Hindlimb muscle (tissue), 1 donor: ENCODE data around the gene GC. TPM values are rescaled to one million over a fixed set of nuclear protein-coding genes. Genes with fewer than 3 reads are reported as not detected.
"Not testable (repeated sequence)": the region's sequence is repeated elsewhere in the genome, so short reads cannot be mapped to it uniquely, and the experiment has no call there.

Experiments used
- DNase-seq: peaks from one replicate; pipeline ENCODE4 v3.0.0-alpha.2; 2013
- polyA plus RNA-seq: library from polyadenylated mRNA; unstranded; fragments of 120-200 nt; gene quantifications from one replicate; pipeline ENCODE4 v1.2.1, GENCODE V29; 2013; ENCODE audit not compliant: insufficient read length

GC gene, protein sequence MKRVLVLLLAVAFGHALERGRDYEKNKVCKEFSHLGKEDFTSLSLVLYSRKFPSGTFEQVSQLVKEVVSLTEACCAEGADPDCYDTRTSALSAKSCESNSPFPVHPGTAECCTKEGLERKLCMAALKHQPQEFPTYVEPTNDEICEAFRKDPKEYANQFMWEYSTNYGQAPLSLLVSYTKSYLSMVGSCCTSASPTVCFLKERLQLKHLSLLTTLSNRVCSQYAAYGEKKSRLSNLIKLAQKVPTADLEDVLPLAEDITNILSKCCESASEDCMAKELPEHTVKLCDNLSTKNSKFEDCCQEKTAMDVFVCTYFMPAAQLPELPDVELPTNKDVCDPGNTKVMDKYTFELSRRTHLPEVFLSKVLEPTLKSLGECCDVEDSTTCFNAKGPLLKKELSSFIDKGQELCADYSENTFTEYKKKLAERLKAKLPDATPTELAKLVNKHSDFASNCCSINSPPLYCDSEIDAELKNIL
- not detected for polyA plus RNA-seq

GRCh38 chr4:71783972-71784371 is at the start of gene GC:
Gene GC (minus strand): TSS chr4:71784079. CDS start chr4:71784018, 61 bp downstream.
- DNase-seq = no peak

DNA sequence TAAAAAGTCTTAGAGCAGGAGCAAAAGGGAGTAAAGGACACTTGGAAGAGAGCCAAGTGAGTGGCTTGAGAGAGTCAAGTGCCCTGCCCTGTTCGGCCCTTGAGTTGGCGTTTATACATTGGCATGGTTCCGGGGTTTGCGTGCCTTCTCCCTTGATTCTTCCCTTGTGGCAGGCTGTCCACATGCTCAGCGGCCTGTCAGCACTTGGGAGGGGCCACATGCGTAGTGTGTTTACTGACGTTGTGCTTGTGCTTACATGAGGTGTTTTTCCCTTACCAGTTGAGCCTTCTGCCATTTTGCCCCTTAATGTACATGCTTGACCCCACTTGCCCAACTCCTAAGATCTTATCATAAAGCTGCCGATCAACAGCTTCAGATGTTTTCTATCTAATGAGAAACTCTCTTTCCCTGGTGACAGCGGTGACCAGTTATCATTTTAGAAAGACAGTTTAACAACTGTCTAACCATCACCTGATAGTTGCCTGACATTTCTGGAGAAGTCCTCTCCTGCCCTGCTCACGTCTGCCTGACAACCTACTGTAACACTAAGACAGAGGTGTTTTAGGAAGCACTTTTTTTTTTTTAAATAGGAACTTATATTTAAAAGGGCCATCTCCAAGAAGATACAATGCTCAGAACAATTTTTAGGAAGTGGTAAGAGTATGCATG is 49.5 kb upstream of the GC start:
- no peak for DNase-seq

DNA sequence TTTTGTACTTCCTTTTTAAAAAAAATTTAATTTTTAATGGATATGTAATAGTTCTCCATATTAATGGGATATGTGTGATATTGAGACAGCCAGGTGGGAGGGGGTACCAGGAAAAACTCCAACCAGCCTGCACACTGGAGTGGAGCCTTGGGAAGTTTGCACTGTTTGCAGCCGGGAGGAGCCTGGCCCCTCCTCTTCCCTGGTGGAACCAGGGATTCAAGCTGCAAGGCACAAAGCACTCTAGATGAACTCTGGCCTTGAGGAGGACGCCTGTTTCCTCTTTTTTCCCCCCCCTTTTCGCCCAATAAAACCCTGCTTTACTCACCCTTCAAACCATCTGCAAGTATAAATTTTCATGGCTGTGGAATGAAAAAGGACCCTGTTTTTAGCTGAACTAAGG is 48.2 kb upstream of the GC start:
- no peak for DNase-seq

DNA sequence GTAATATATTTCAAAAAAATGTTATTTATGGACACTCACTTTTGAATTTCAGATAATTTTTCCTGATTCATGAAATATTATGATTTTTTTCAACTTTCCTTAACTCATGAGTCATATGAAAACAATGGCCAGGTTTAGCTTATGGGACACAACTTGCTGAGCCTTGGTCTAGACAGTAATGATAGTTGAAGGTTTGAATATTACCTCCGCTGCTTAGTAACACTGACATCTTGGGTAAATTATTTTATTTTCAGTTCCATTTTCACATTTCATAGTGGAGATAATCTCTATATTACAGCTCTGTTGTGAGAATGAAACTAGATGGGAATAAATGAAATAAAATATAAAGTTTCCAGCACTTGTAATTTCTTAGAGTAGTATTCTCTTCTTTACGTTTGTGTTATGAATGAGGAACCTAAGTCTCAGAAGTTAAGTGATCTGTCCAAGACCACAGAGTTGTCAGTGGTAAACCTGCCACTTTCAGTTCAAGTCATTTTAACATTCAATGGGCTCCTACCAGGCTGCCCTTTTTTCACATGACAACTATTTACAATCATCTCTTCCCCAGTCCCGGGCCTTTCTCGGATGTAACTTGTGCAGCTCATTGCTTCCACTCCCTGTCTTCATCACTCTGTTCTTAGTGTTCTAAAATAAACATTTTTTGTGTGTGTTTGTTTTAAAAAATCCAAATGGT is 46.8 kb upstream of the GC start:
- DNase-seq = no peak

- no peak for DNase-seq
Observed at GRCh38 chr4:71828470-71828869, 44.6 kb upstream of the GC start.

DNA sequence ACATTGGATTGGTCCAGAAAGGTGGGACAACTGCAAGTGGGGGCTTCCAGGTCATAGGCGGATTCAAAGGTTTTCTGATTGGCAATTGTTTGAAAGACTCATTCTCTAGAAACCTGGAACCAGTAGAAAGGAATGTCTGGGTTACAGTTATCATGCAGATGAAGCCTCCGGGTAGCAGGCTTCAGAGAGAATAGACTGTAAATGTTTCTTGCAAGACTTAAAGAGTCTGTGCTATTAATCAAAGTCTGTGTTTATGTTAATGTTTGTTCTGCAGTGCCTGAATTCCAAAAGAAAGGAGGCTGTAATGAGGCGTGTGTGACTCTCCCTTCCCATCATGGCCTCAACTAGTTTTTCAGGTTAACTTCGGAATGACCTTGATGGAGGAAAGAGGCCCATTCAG is 43.9 kb upstream of the GC start:
- no peak for DNase-seq

DNA sequence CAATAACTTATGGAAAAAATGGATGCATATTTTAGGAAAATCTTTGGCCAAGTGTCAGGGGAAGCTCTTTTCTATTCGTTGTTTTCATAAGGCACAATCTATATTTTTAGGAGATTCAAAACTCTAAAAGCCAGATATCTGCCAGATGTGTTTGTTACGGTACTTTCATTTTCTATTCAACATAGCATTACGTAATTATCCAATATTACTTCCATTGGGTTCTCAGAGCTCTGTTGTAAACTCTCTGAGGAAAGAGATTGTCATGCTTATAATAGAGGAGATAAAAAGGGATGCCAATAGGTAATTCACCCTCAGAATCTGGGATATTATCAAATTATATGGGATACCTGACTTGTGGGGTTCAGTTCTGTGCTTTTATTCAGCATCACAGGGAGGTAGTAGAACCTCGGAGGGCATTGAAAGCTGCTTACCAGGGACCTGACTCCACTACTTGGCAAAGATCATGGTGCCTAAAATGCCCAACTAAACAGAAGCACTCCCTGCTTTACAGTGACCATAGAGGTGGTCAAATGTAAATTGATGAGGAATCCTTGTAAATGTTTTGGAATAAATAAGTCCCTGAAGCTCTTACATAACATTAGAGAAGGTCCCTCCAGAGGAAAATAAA is 32.9 kb upstream of the GC start:
- DNase-seq = peak; percentile 2

- no peak for DNase-seq
Observed at GRCh38 chr4:71814433-71814832, 30.6 kb upstream of the GC start.

GRCh38 chr4:71809805-71810204 is 25.9 kb upstream of the GC start:
- DNase-seq = not testable (repeated sequence)

GRCh38 chr4:71807469-71807868 is 23.6 kb upstream of the GC start:
- no peak for DNase-seq

DNA sequence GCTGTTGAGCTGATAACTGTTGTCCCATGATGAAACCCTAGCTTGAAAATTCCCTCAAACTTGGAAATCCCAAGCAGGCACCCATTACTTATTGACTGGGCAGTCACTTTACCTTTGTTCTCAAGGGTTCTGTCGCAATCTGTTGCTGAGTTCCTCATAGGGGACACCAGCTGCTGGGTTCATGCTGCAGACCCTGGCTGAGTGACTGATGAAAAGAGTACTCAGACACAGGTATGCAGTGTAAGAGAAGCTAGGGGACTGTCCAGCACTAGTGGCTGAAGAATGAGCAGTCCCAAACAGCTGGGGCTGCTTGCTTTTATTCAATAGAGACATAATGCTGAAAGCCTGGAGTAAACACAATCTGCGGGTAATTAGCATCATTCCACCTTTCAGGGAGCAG is 21.4 kb upstream of the GC start:
- not testable (repeated sequence) for DNase-seq

- DNase-seq = not testable (repeated sequence)
Observed at GRCh38 chr4:71804017-71804697, 20.3 kb upstream of the GC start.

- no peak for DNase-seq
Observed at GRCh38 chr4:71785959-71786358, 2.1 kb upstream of the GC start.

DNA sequence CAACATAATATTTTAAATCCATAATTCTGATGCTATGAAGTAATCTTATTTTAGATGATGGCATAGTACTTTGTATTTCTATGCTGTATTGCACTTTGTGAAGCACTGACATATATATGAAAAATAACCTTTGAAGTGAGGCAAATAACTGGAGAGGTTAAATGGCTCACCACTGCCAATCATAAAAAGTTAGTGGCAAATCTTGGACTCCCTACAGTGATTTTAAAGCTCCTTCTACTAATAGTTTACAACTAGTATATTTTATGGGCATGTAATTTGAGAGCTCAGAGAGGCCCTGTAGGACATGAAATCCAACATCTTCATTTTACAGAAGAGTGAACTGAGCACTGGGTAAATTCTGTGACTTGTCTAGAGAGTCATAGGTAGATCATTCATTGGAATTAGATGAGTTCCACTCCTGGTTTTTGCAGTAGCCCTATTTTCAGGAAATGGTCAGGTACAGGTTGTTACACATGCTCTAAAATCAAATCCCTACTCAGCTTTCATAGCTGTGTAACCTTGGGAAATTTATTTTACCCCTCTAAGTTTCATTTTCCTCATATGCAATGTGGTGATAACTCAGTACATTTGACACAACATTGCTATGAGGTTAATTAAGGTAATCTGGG is 804 bp upstream of the GC start:
- DNase-seq = no peak

DNA sequence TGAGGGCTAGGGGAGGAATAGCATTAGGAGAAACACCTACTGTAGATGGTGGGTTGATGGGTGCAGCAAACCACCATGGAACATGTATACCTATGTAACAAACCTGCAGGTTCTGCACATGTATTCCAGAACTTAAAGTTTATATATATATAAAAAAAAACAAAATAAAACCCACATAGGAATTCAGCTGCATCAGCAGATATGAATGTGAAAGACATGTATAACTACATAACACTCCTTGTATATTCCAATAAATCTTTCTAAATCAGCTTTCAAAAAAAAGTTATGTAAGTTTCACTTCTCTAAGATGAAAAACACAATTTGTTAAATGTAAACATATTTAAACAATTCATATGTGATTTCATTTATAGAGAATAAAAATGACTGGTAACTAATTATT is 6.0 kb downstream of the GC start:
- DNase-seq = no peak

- no peak for DNase-seq
Observed at GRCh38 chr4:71775449-71775848, 8.4 kb downstream of the GC start.

DNA sequence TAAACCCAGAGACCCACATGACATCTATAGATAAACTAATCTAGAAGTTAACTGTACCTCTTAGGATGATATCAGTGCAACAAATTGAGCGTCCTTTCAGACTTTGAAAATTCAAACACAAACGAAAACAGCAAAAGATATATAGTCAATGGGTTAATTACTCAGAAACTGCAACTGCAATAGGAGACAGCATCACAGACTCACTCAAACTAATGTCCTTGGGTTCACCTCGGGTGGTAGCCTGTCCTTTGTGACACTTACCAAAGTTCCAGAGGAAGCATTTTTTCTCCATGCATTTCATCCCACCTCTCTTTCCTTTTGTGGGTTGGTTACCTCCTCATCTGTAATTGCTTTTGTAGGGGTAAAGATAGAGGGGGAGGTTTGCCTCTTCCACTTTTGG is 9.7 kb downstream of the GC start:
- no peak for DNase-seq

DNA sequence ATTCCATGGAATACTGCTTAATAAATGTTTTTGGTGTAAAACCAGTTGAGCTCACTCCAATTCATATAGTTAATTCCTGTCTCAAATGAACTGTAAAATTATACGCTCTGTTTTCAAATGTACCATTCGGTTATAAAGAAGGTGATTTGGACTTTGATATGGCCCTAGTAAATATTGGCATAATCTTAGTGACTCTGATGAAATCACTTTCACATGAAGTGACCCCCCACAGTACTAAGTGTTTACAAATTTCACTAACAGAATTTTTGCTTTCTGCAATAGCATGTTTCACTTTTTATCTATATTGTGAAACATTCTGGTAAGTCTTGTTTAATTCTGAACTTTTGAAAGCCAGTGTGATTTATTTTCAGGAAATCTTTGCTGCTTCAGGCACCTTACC is 10.9 kb downstream of the GC start:
- DNase-seq = no peak

- no peak for DNase-seq
Observed at GRCh38 chr4:71772592-71772991, 11.3 kb downstream of the GC start.

DNA sequence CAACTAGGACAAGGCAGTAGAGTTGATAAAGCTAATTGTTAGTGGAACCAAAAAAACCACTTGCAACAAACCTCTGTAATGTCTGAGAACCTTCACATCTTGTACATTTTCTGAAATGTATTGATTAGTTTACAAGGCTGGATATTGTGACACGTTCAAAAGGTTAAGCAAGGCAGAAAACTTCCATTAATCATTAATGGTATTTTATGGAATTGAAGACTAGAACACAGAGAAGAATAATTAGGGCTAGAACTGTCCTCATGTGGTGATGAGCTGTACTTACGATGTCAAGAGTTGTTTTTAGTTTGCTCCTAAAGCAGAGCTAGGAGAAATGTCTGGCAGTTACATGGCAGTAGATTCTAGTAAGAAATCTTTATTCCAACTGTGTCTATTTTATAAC is 12.3 kb downstream of the GC start:
- no peak for DNase-seq

DNA sequence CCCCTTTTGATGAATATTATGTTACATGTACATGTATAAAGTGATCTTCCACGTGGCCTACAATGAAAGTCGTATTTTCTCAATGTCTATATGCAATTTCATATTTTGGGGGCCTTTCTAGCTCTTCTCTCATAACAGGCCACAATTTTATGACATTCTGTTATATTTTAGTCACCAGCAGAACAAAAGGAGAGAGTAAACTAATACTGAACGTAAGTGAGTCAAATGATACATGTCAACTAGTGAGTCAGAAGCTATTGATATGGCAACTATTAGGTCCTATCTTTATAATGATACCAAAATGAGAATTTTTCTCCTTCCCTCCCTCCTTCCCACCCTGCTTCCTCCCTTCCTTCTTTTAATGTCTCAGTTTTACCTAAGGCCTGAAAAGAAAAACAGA is 14.4 kb downstream of the GC start:
- no peak for DNase-seq

- DNase-seq = no peak
Observed at GRCh38 chr4:71768123-71768522, 15.8 kb downstream of the GC start.
